ENCODE data around the gene RARRES1.

Gene RARRES1

DNA sequence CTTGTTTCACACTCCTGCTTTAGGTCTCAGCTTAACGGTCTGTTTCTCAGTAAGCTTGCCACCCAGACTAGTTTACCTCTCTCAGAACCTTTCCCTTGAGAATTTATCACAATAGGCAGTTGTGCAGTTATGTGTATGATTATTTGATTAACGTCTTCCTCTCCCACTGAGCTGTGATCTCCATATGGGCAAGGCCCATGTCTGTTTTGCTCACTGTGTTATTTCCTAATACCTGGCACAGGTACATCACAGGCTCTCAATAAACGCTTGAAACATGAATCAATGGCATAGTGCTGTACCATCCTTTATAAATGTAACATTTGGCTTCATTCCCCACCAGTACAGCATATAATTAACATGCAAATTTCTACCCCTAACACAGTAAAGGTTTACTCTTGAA, 29.1 kb upstream of the RARRES1 start:
- Mint-ChIP-seq H3K27ac (no peak overlapping the region), H3K4me3 (no peak overlapping the region), H3K36me3 (ENCODE audit: low read depth) (no peaks in the 10 kb centered on the region), H3K4me1 (no peaks in the 10 kb centered on the region), H3K9me3 (no peaks in the 10 kb centered on the region), H3K27me3 (ENCODE audit: low read depth, poor library complexity) (peaks cover 6% of the 10 kb centered on the region)
- TF ChIP-seq, protein P1, sequence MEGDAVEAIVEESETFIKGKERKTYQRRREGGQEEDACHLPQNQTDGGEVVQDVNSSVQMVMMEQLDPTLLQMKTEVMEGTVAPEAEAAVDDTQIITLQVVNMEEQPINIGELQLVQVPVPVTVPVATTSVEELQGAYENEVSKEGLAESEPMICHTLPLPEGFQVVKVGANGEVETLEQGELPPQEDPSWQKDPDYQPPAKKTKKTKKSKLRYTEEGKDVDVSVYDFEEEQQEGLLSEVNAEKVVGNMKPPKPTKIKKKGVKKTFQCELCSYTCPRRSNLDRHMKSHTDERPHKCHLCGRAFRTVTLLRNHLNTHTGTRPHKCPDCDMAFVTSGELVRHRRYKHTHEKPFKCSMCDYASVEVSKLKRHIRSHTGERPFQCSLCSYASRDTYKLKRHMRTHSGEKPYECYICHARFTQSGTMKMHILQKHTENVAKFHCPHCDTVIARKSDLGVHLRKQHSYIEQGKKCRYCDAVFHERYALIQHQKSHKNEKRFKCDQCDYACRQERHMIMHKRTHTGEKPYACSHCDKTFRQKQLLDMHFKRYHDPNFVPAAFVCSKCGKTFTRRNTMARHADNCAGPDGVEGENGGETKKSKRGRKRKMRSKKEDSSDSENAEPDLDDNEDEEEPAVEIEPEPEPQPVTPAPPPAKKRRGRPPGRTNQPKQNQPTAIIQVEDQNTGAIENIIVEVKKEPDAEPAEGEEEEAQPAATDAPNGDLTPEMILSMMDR (IDR thresholded peaks at IDR 0.05), result no peak
- no peak for DNase-seq

DNA sequence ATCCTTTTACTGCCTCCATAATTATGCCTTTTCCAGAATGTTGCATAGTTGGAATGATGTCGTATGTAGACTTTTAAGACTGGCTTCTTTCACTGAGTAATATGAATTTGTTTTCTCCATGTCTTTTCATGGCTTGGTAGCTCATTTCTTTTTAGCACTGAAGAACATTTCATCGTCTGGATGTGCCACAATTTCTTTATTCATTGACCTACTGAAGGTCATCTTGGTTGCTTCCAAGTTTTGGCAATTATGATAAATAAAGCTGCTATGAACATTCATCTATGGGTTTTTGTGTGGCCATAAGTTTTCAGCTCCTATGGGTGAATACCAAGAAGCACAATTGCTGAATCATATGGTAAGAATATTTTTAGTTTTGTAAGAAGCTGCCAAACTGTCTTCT, 23.2 kb upstream of the RARRES1 start:
- Mint-ChIP-seq H3K27ac (peak overlapping the region; percentile 27), H3K36me3 (ENCODE audit: low read depth) (no peaks in the 10 kb centered on the region), H3K27me3 (ENCODE audit: low read depth, poor library complexity) (peaks cover 3% of the 10 kb centered on the region), H3K4me1 (no peaks in the 10 kb centered on the region), H3K4me3 (no peak overlapping the region), H3K9me3 (no peaks in the 10 kb centered on the region)
- DNase-seq, result no peak
- TF ChIP-seq, protein P1 (IDR thresholded peaks at IDR 0.05), result no peak

DNA sequence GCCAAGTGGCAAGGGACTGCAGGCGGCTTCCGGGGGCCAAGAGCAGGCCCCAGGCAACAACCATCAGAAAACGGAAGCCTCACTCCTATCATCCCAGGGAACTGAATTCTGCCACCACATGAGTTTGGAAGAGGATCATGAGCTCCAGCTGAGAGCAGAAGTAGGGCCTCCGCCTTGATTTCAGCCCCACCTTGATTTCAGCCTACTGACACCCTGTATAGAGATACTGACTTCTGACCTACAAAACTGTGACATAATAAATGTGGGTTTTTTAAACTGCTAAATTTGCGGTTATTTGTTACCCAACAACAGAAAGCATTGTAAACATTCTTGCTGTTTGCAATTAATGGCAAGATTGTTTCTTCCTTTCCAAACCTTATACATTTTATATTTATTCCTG, 21.6 kb upstream of the RARRES1 start:
- Mint-ChIP-seq H3K27me3 (ENCODE audit: low read depth, poor library complexity) (no peaks in the 10 kb centered on the region), H3K36me3 (ENCODE audit: low read depth) (no peaks in the 10 kb centered on the region), H3K27ac (no peak overlapping the region), H3K4me1 (peaks cover 12% of the 10 kb centered on the region), H3K9me3 (no peaks in the 10 kb centered on the region), H3K4me3 (no peak overlapping the region)
- no peak for DNase-seq
- TF ChIP-seq, protein P1 (IDR thresholded peaks at IDR 0.05), result no peak

DNA sequence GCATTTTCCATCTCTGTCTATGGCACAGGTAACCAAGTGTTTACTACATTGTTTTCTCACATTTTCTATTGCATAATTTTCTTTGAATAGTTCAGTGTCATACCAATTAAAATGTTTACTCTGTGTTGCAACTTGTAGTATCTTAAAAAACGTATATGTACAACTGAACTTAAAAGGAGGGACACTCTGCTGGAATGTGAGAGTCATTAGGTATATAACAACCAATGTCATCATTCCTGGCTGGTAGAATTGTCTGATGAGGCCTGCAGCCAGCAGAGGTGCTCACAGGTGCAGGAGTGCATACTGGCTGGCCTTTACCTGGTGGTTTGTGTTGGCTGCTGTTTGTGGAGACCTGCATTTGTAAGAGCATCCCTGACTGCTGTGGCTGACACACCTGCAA, 19.1 kb upstream of the RARRES1 start:
- Mint-ChIP-seq H3K4me1 (peaks cover 12% of the 10 kb centered on the region), H3K36me3 (ENCODE audit: low read depth) (no peaks in the 10 kb centered on the region), H3K4me3 (no peak overlapping the region), H3K27ac (no peak overlapping the region), H3K27me3 (ENCODE audit: low read depth, poor library complexity) (no peaks in the 10 kb centered on the region), H3K9me3 (no peaks in the 10 kb centered on the region)
- TF ChIP-seq, protein P1 (IDR thresholded peaks at IDR 0.05), result no peak
- no peak for DNase-seq

DNA sequence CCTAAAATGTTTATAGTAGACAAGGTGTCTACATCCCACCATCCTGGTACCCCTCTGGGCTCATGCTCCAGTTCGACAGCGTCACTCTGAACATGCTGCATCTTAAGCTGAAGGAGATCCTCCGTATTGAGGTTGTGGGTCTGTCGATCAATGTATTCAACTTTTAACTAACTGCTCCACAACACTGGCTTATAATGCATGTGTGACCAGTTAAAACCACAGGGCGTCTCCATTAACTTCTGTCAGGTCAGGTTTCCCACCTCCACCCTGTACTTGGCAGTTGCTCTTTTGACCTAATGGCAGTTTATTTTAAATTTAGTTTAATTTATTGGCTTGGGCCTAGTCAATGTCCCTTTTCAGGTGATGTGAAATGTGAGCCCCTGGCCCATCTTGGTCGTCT, 17.8 kb upstream of the RARRES1 start:
- no peak overlapping the region for H3K4me3 Mint-ChIP-seq
- H3K27ac Mint-ChIP-seq, result peak overlapping the region; percentile 57

DNA sequence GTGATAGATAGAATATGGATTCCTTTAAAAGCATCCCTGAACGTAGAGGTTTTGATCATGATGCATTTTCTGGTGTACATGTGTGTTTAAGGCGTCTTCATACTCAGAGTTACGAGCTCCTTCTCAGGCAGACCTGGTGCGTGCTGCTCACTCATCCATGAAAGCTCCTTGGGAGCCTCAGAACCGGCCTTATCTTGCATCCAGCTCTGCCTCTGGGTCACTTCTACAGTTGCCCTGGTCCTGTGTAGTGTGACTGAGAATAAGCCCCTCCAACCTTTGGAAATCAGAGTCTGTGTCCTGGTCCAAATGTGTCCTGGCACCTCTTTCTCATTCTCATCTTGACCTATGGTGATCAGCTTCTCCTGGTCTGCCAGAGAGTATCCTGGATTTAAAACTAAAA, 17.3 kb upstream of the RARRES1 start:
- H3K27me3 Mint-ChIP-seq (ENCODE audit: low read depth, poor library complexity), result no peaks in the 10 kb centered on the region
- no peaks in the 10 kb centered on the region for H3K9me3 Mint-ChIP-seq
- no peak for DNase-seq
- H3K4me3 Mint-ChIP-seq, result no peak overlapping the region
- H3K27ac Mint-ChIP-seq, result peak overlapping the region; percentile 57
- peaks cover 12% of the 10 kb centered on the region for H3K36me3 Mint-ChIP-seq (ENCODE audit: low read depth)
- peaks cover 12% of the 10 kb centered on the region for H3K4me1 Mint-ChIP-seq
- TF ChIP-seq, protein P1 (IDR thresholded peaks at IDR 0.05), result no peak

More for the DNA sequence above, 17.8 kb upstream of the RARRES1 start:
- H3K9me3 Mint-ChIP-seq, result no peaks in the 10 kb centered on the region
- peaks cover 12% of the 10 kb centered on the region for H3K4me1 Mint-ChIP-seq
- TF ChIP-seq, protein P1 (IDR thresholded peaks at IDR 0.05), result no peak
- no peak for DNase-seq
- H3K27me3 Mint-ChIP-seq (ENCODE audit: low read depth, poor library complexity), result no peaks in the 10 kb centered on the region
- H3K36me3 Mint-ChIP-seq (ENCODE audit: low read depth), result peaks cover 8% of the 10 kb centered on the region

All from nephron progenitor cell (in vitro differentiated cells).